ENCODE results near the gene CYBB.

The CYBB gene

GRCh38 chrX:37796805-37797204, 16.9 kb downstream of the CYBB start:
- no peak for DNase-seq (ENCODE audit: low read depth in 1 of 2, low spot score in 1 of 2)
- no peak for TF ChIP-seq JUND (IDR thresholded peaks at IDR 0.05; ENCODE audit: low read depth)
- in situ Hi-C loops (cut with HindIII; ENCODE audit: low pct_unique_long_range_greater_than_20kb, low sequenced_read_pairs), result no loop called here

GRCh38 chrX:37799936-37800335, 20.1 kb downstream of the CYBB start:
- no peak for DNase-seq (ENCODE audit: low read depth in 1 of 2, low spot score in 1 of 2)
- TF ChIP-seq JUND (IDR thresholded peaks at IDR 0.05; ENCODE audit: low read depth), result no peak
- in situ Hi-C loops (cut with HindIII; ENCODE audit: low pct_unique_long_range_greater_than_20kb, low sequenced_read_pairs), result no loop called here

- in situ Hi-C loops (cut with HindIII; ENCODE audit: low pct_unique_long_range_greater_than_20kb, low sequenced_read_pairs), result no loop called here
- TF ChIP-seq JUND (IDR thresholded peaks at IDR 0.05; ENCODE audit: low read depth), result no peak
Observed at GRCh38 chrX:37800717-37801116, 20.9 kb downstream of the CYBB start.

GRCh38 chrX:37802028-37802427, 22.2 kb downstream of the CYBB start:
- no peak for DNase-seq (ENCODE audit: low read depth in 1 of 2, low spot score in 1 of 2)
- TF ChIP-seq JUND (IDR thresholded peaks at IDR 0.05; ENCODE audit: low read depth), result no peak
- in situ Hi-C loops (cut with HindIII; ENCODE audit: low pct_unique_long_range_greater_than_20kb, low sequenced_read_pairs), result no loop called here

More at GRCh38 chrX:37800717-37801116, 20.9 kb downstream of the CYBB start:
- DNase-seq (ENCODE audit: low read depth in 1 of 2, low spot score in 1 of 2), result no peak

- in situ Hi-C loops (cut with HindIII; ENCODE audit: low pct_unique_long_range_greater_than_20kb, low sequenced_read_pairs), result no loop called here
- TF ChIP-seq JUND (IDR thresholded peaks at IDR 0.05; ENCODE audit: low read depth), result no peak
- no peak for DNase-seq (ENCODE audit: low read depth in 1 of 2, low spot score in 1 of 2)
Observed at GRCh38 chrX:37803057-37803456, 23.2 kb downstream of the CYBB start.

- DNase-seq (ENCODE audit: low read depth in 1 of 2, low spot score in 1 of 2), result no peak
- in situ Hi-C loops (cut with HindIII; ENCODE audit: low pct_unique_long_range_greater_than_20kb, low sequenced_read_pairs), result no loop called here
- no peak for TF ChIP-seq JUND (IDR thresholded peaks at IDR 0.05; ENCODE audit: low read depth)
Observed at GRCh38 chrX:37809970-37810369, 30.1 kb downstream of the CYBB start.

GRCh38 chrX:37812110-37812509, 32.3 kb downstream of the CYBB start:
- no peak for DNase-seq (ENCODE audit: low read depth in 1 of 2, low spot score in 1 of 2)
- no peak for TF ChIP-seq JUND (IDR thresholded peaks at IDR 0.05; ENCODE audit: low read depth)
- in situ Hi-C loops (cut with HindIII; ENCODE audit: low pct_unique_long_range_greater_than_20kb, low sequenced_read_pairs), result no loop called here

GRCh38 chrX:37813570-37813969, 33.7 kb downstream of the CYBB start:
- no peak for DNase-seq (ENCODE audit: low read depth in 1 of 2, low spot score in 1 of 2)
- TF ChIP-seq JUND (IDR thresholded peaks at IDR 0.05; ENCODE audit: low read depth), result no peak
- in situ Hi-C loops (cut with HindIII; ENCODE audit: low pct_unique_long_range_greater_than_20kb, low sequenced_read_pairs), result no loop called here

GRCh38 chrX:37815366-37815765, 35.5 kb downstream of the CYBB start:
- in situ Hi-C loops (cut with HindIII; ENCODE audit: low pct_unique_long_range_greater_than_20kb, low sequenced_read_pairs), result no loop called here
- no peak for TF ChIP-seq JUND (IDR thresholded peaks at IDR 0.05; ENCODE audit: low read depth)
- no peak for DNase-seq (ENCODE audit: low read depth in 1 of 2, low spot score in 1 of 2)

- TF ChIP-seq JUND (IDR thresholded peaks at IDR 0.05; ENCODE audit: low read depth), result no peak
- no peak for DNase-seq (ENCODE audit: low read depth in 1 of 2, low spot score in 1 of 2)
- in situ Hi-C loops (cut with HindIII; ENCODE audit: low pct_unique_long_range_greater_than_20kb, low sequenced_read_pairs), result no loop called here
Observed at GRCh38 chrX:37816766-37817165, 36.9 kb downstream of the CYBB start.

GRCh38 chrX:37817176-37817575, 37.3 kb downstream of the CYBB start:
- in situ Hi-C loops (cut with HindIII; ENCODE audit: low pct_unique_long_range_greater_than_20kb, low sequenced_read_pairs), result no loop called here
- no peak for DNase-seq (ENCODE audit: low read depth in 1 of 2, low spot score in 1 of 2)
- TF ChIP-seq JUND (IDR thresholded peaks at IDR 0.05; ENCODE audit: low read depth), result no peak

- in situ Hi-C loops (cut with HindIII; ENCODE audit: low pct_unique_long_range_greater_than_20kb, low sequenced_read_pairs), result no loop called here
- DNase-seq (ENCODE audit: low read depth in 1 of 2, low spot score in 1 of 2), result no peak
- no peak for TF ChIP-seq JUND (IDR thresholded peaks at IDR 0.05; ENCODE audit: low read depth)
Observed at GRCh38 chrX:37817579-37817978, 37.7 kb downstream of the CYBB start.

GRCh38 chrX:37818031-37818430, 38.2 kb downstream of the CYBB start:
- TF ChIP-seq JUND (IDR thresholded peaks at IDR 0.05; ENCODE audit: low read depth), result no peak
- in situ Hi-C loops (cut with HindIII; ENCODE audit: low pct_unique_long_range_greater_than_20kb, low sequenced_read_pairs), result no loop called here
- no peak for DNase-seq (ENCODE audit: low read depth in 1 of 2, low spot score in 1 of 2)

GRCh38 chrX:37820646-37821045, 40.8 kb downstream of the CYBB start:
- in situ Hi-C loops (cut with HindIII; ENCODE audit: low pct_unique_long_range_greater_than_20kb, low sequenced_read_pairs), result no loop called here
- TF ChIP-seq JUND (IDR thresholded peaks at IDR 0.05; ENCODE audit: low read depth), result no peak
- DNase-seq (ENCODE audit: low read depth in 1 of 2, low spot score in 1 of 2), result no peak

Data from T47D (cell line).